Right renal cortex interstitium (tissue), 3 donors: ENCODE data around the gene GLIS1. TPM values are rescaled to one million over a fixed set of nuclear protein-coding genes. Genes with fewer than 3 reads are reported as not detected.

Source experiments
- DNase-seq, 3 donors: peaks; one replicate each; pipeline ENCODE4 v3.0.0-alpha.2; 2013; ENCODE audit warnings: low read depth in 3 of 3, low spot score in 2 of 3
- polyA plus RNA-seq, 3 donors: library from polyadenylated mRNA; unstranded; fragments of 120-200 nt; gene quantifications; one replicate each; pipeline ENCODE4 v1.2.1, GENCODE V29; 2013; ENCODE audit not compliant: insufficient read length in 3 of 3

Gene GLIS1
- polyA plus RNA-seq, 3 donors = 1.5 to 1.9 (median 1.7) TPM

GRCh38 chr1:53517109-53517508 lies 221.9 kb downstream of the GLIS1 start:
- no peak for DNase-seq

GRCh38 chr1:53516181-53516580 lies 222.8 kb downstream of the GLIS1 start:
- no peak for DNase-seq

GRCh38 chr1:53514436-53514835 lies 224.5 kb downstream of the GLIS1 start:
- DNase-seq = no peak

- DNase-seq = no peak
Observed at GRCh38 chr1:53513846-53514245, 225.1 kb downstream of the GLIS1 start.

- DNase-seq = no peak
Observed at GRCh38 chr1:53512807-53513755, 225.9 kb downstream of the GLIS1 start.

GRCh38 chr1:53511933-53512806 lies 226.8 kb downstream of the GLIS1 start:
- no peak for DNase-seq

- no peak for DNase-seq
Observed at GRCh38 chr1:53511323-53511932, 227.5 kb downstream of the GLIS1 start.

GRCh38 chr1:53510215-53510614 lies 228.7 kb downstream of the GLIS1 start:
- DNase-seq = no peak

- no peak for DNase-seq
Observed at GRCh38 chr1:53509775-53510174, 229.2 kb downstream of the GLIS1 start.

GRCh38 chr1:53508991-53509666 lies 229.8 kb downstream of the GLIS1 start:
- DNase-seq = no peak

- no peak for DNase-seq
Observed at GRCh38 chr1:53508056-53508990, 230.6 kb downstream of the GLIS1 start.

GRCh38 chr1:53507116-53507820 lies 231.7 kb downstream of the GLIS1 start:
- DNase-seq = no peak

GRCh38 chr1:53506355-53507050 lies 232.5 kb downstream of the GLIS1 start:
- DNase-seq = no peak

GRCh38 chr1:53505891-53506290 lies 233.1 kb downstream of the GLIS1 start:
- no peak for DNase-seq

GRCh38 chr1:53505401-53505800 lies 233.6 kb downstream of the GLIS1 start:
- DNase-seq = no peak

GRCh38 chr1:53504901-53505300 lies 234.1 kb downstream of the GLIS1 start:
- DNase-seq = no peak

- DNase-seq = no peak
Observed at GRCh38 chr1:53503433-53504217, 235.3 kb downstream of the GLIS1 start.
